ENCODE measurements around the gene TFEC.

DNA sequence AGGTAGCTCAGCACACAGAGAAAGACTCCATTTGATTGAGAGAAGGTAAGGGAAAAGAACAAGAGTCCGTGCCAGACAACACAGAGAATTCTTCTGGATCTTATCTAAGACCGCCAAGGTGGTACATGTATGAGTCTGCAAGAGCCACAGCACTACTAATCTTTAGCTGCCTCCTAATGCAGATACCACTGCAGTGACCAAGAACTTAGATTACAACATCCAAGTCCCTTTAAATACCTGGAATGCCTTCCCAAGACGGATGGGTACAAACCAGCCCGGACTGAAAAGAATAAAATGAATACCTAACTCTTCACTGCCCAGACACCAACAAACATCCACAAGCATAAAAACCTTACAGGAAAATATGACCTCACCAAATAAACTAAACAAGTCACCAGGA, 33.3 kb downstream of the TFEC start:
- TF ChIP-seq, protein P1, sequence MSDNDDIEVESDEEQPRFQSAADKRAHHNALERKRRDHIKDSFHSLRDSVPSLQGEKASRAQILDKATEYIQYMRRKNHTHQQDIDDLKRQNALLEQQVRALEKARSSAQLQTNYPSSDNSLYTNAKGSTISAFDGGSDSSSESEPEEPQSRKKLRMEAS (IDR thresholded peaks at IDR 0.05), result no peak
- TF ChIP-seq ZBTB7A (IDR thresholded peaks at IDR 0.05; ENCODE audit: low read depth), result no peak
- no peak for TF ChIP-seq CREB1 (IDR thresholded peaks at IDR 0.05; ENCODE audit: low read depth)
- no peak for TF ChIP-seq EP300 (IDR thresholded peaks at IDR 0.05; ENCODE audit: borderline replicate concordance)
- no peak for TF ChIP-seq CEBPB (IDR thresholded peaks at IDR 0.05)
- TF ChIP-seq RAD21 (IDR thresholded peaks at IDR 0.05; ENCODE audit: low read depth), result no peak

All from Ishikawa (cell line).